Esophagus squamous epithelium (tissue), 5 donors: ENCODE results near the gene PLA2G1B. TPM values are rescaled to one million over a fixed set of nuclear protein-coding genes. Genes with fewer than 3 reads are reported as not detected.
"Not testable (repeated sequence)": the region's sequence is repeated elsewhere in the genome, so short reads cannot be mapped to it uniquely, and the experiment has no call there.

Experiments
- DNase-seq: peaks from one replicate; lab custom pipeline; 2025; lab: John Stamatoyannopoulos, UW
- H3K27ac ChIP-seq, 4 donors: fragments of 200-600 bp; sonication (generic); one replicate each; pipeline ENCODE4 v1.5.1; 2016 to 2019; ENCODE audit warnings: mild to moderate bottlenecking in 1 of 4
- H3K27me3 ChIP-seq, 4 donors: fragments of 200-600 bp; sonication (generic); 1 replicate in 3 of 4; 2 replicates in 1 of 4; pipeline versions ENCODE4 v1.5.1 to v1.6.0; 2017 to 2021; ENCODE audit warnings: antibody characterized with exemption in 1 of 4
- H3K36me3 ChIP-seq, 3 donors: fragments of 200-600 bp; sonication (generic); one replicate each; pipeline ENCODE4 v1.5.1; 2016 to 2019
- H3K4me1 ChIP-seq, 3 donors: fragments of 200-600 bp; sonication (generic); one replicate each; pipeline ENCODE4 v1.5.1; 2017 to 2019
- H3K4me3 ChIP-seq, 4 donors: fragments of 200-600 bp; sonication (generic); 1 replicate in 3 of 4; 2 replicates in 1 of 4; pipeline ENCODE4 v1.5.1; 2016 to 2019; ENCODE audit warnings: mild to moderate bottlenecking in 2 of 4, moderate library complexity in 1 of 4
- H3K9me3 ChIP-seq, 3 donors: fragments of 200-600 bp; sonication (generic); one replicate each; pipeline ENCODE4 v1.5.1; 2016 to 2019
- POLR2A ChIP-seq, 4 donors: fragments of 450-650 bp; IDR thresholded peaks; one replicate each; pipeline ENCODE4 v1.6.1; 2017; ENCODE audit warnings: antibody characterized with exemption in 4 of 4, mild to moderate bottlenecking in 4 of 4, moderate library complexity in 3 of 4
- WGBS, 2 donors: methylation state at CpG; one replicate each; pipeline ENCODE4 v1.1.5; 2018; 5-methylcytosine and 5-hydroxymethylcytosine counted together
- intact Hi-C: fragments of 100-400 bp; cut with DNase I; formaldehyde crosslinking; loops from one replicate; pipeline ENCODE4 v1.15.0; 2022
- total RNA-seq, 4 donors: library from RNA; depleted of rRNA; stranded (reverse); fragments of >200 nt; gene quantifications; one replicate each; pipeline ENCODE4 v1.1.0, GENCODE V29; 2016
- TF ChIP-seq, protein P1 (sequence below), 6 experiments: fragments of 450-650 bp in 4 of 6; fragments of 200-600 bp in 2 of 6; sonication (generic) in 2 of 6; IDR thresholded peaks; one replicate each; pipeline ENCODE4 v1.5.1; 2016 to 2019; ENCODE audit warnings: antibody characterized with exemption in 6 of 6, mild to moderate bottlenecking in 4 of 6, moderate library complexity in 4 of 6
- donor health status: DM: yes; HTN: yes; CAD: no.

The PLA2G1B gene
- total RNA-seq, 4 donors from 2014 or later = not detected

GRCh38 chr12:120337730-120338129 lies 10.2 kb upstream of the PLA2G1B start:
- TF ChIP-seq, protein P1, sequence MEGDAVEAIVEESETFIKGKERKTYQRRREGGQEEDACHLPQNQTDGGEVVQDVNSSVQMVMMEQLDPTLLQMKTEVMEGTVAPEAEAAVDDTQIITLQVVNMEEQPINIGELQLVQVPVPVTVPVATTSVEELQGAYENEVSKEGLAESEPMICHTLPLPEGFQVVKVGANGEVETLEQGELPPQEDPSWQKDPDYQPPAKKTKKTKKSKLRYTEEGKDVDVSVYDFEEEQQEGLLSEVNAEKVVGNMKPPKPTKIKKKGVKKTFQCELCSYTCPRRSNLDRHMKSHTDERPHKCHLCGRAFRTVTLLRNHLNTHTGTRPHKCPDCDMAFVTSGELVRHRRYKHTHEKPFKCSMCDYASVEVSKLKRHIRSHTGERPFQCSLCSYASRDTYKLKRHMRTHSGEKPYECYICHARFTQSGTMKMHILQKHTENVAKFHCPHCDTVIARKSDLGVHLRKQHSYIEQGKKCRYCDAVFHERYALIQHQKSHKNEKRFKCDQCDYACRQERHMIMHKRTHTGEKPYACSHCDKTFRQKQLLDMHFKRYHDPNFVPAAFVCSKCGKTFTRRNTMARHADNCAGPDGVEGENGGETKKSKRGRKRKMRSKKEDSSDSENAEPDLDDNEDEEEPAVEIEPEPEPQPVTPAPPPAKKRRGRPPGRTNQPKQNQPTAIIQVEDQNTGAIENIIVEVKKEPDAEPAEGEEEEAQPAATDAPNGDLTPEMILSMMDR (IDR thresholded peaks at IDR 0.05) = no peak
- TF ChIP-seq POLR2A (IDR thresholded peaks at IDR 0.05) = no peak
- H3K4me1 ChIP-seq = no peaks in the 10 kb centered on the region
- H3K9me3 ChIP-seq = no peaks in the 10 kb centered on the region
- H3K27me3 ChIP-seq = no peaks in the 10 kb centered on the region
- no peak for DNase-seq
- no peak overlapping the region for H3K4me3 ChIP-seq
- no peaks in the 10 kb centered on the region for H3K36me3 ChIP-seq
- WGBS, 2 donors = 71 to 92% methylated on average over 2 of the region's 2 CpGs
- intact Hi-C loops = no loop called here
- H3K27ac ChIP-seq = no peak overlapping the region

DNA sequence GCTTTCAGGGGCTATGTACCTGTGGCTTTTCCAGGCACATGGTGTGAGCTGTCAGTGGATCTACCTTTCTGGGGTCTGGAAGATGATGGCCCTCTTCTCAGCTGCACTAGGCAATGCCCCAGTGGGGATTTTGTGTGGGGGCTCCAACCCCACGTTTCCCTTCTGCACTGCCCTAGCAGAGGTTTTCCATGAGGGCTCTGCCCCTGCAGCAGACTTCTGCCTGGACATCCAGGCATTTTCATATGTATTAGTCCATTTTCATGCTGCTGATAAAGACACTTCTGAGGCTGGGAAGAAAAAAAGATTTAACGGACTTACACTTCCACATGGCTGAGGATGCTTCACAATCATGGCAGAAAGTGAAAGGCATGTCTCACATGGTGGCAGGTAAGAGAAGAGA lies 8.8 kb upstream of the PLA2G1B start:
- 85 to 100% methylated on average over 1 to 2 of the region's 2 CpGs for WGBS, 2 donors
- H3K4me3 ChIP-seq, intact Hi-C loops, H3K36me3 ChIP-seq, H3K27me3 ChIP-seq, H3K9me3 ChIP-seq, DNase-seq, H3K27ac ChIP-seq, H3K4me1 ChIP-seq: not testable (repeated sequence)

DNA sequence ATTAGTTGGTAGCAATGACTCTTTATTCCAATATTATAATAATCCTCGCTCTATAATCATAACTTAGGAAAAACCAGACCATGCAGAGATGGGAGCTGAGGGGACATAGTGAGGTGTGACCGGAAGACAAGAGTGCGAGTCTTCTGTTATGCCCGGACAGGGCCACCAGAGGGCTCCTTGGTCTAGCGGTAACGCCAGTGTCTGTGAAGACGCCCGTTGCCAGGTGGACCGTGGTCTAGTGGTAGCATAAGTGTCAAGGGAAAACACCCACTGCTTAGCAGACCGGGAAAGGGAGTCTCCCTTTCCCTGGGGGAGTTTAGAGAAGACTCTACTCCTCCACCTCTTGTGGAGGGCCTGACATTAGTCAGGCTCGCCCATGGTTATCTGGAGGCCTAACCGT lies 7.9 kb upstream of the PLA2G1B start:
- H3K27ac ChIP-seq, H3K36me3 ChIP-seq, DNase-seq, H3K9me3 ChIP-seq, intact Hi-C loops, H3K4me3 ChIP-seq, H3K4me1 ChIP-seq, H3K27me3 ChIP-seq: not testable (repeated sequence)
- TF ChIP-seq, protein P1 (IDR thresholded peaks at IDR 0.05) = peak in 5 of 6 experiments; percentile 45 to 62 (median 58)
- 23 to 24% methylated on average over 11 of the region's 12 CpGs for WGBS, 2 donors

GRCh38 chr12:120332523-120332922 lies 4.9 kb upstream of the PLA2G1B start:
- intact Hi-C loops = no loop called here
- DNase-seq = no peak
- no peaks in the 10 kb centered on the region for H3K36me3 ChIP-seq
- no peaks in the 10 kb centered on the region for H3K4me1 ChIP-seq
- H3K27me3 ChIP-seq = peaks cover 0 to 6% (median 0%) of the 10 kb centered on the region in 4 donors
- H3K4me3 ChIP-seq = no peak overlapping the region
- no peak overlapping the region for H3K27ac ChIP-seq
- no peaks in the 10 kb centered on the region for H3K9me3 ChIP-seq
- 83 to 90% methylated on average over 5 to 7 of the region's 7 CpGs for WGBS, 2 donors
- TF ChIP-seq POLR2A (IDR thresholded peaks at IDR 0.05) = no peak
- TF ChIP-seq, protein P1 (IDR thresholded peaks at IDR 0.05) = no peak

GRCh38 chr12:120332041-120332440 lies 4.5 kb upstream of the PLA2G1B start:
- TF ChIP-seq, protein P1 (IDR thresholded peaks at IDR 0.05) = no peak
- TF ChIP-seq POLR2A (IDR thresholded peaks at IDR 0.05) = no peak
- Histone ChIP-seq H3K4me1 (no peaks in the 10 kb centered on the region), H3K27ac (no peak overlapping the region), H3K9me3 (no peaks in the 10 kb centered on the region), H3K27me3 (peaks cover 0 to 6% (median 0%) of the 10 kb centered on the region in 4 donors), H3K36me3 (no peaks in the 10 kb centered on the region), H3K4me3 (no peak overlapping the region)
- 67 to 74% methylated on average over 5 of the region's 5 CpGs for WGBS, 2 donors
- no peak for DNase-seq
- intact Hi-C loops = no loop called here

DNA sequence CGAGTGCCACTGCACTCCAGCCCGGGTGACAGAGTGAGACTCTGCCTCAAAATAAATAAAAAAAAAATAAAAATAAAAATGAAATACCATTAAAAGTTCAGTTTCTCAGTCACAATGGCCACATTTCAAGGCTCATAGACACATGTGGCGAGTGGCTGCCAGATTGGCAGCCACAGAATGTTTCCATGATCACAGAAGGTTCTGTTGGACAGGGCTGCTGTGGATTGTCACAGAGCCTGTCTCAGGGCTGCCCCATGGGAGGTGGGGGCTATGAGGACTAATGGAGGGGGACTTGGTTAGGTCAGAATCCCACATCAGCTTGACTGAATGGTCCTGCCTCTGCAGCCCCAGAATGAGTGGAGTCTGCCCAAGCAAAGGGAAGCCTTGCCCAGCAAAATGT lies 3.8 kb upstream of the PLA2G1B start:
- 39 to 89% methylated on average over 3 of the region's 3 CpGs for WGBS, 2 donors
- H3K9me3 ChIP-seq = no peaks in the 10 kb centered on the region
- intact Hi-C loops = no loop called here
- DNase-seq = no peak
- H3K27me3 ChIP-seq = peaks cover 0 to 6% (median 0%) of the 10 kb centered on the region in 4 donors
- no peak overlapping the region for H3K27ac ChIP-seq
- H3K4me1 ChIP-seq = no peaks in the 10 kb centered on the region
- H3K4me3 ChIP-seq = no peak overlapping the region
- H3K36me3 ChIP-seq = no peaks in the 10 kb centered on the region
- TF ChIP-seq, protein P1 (IDR thresholded peaks at IDR 0.05) = no peak
- TF ChIP-seq POLR2A (IDR thresholded peaks at IDR 0.05) = no peak
